Measurements from ENCODE around the gene STH. TPM values are rescaled to one million over a fixed set of nuclear protein-coding genes. Genes with fewer than 3 reads are reported as not detected.

Gene STH
- total RNA-seq, 1 experiment from 2014 or later: not detected

DNA sequence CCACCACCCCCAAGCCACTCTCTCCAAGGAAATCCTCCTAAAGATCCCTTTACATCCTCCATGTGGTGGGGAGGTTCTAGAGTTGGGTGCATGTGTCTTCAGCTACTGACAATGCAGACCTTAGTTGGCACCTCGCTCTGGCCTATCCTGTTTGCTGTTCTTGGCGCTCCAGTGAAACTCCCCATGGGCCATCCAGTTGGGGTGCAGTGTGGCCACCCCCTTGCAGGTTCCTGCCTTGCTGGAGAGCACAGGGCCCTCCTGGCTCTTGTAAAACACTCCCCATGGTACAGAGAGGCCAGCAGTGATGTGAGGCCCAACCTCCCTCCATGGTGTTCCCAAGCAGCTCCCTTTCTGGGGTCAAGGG, 22.7 kb upstream of the STH start:
- DNase-seq: no peak
- no peak overlapping the region for H3K4me3 Mint-ChIP-seq (ENCODE audit: unreplicated experiment)
- 0 out of 2 replicates have a peak, but pooled peaks cover 8% of the 10 kb centered on the region for H3K4me1 ChIP-seq
- intact Hi-C loops (cut with micrococcal nuclease; ENCODE audit: unreplicated experiment): no loop called here
- peaks cover 8% of the 10 kb centered on the region; the same call in 1 of the 2 replicates for H3K9me3 ChIP-seq
- no peak overlapping the region for H3K4me3 ChIP-seq (ENCODE audit: low read depth, low read length)
- H3K4me1 Mint-ChIP-seq (ENCODE audit: low read depth, unreplicated experiment): no peaks in the 10 kb centered on the region
- no peaks in the 10 kb centered on the region for H3K36me3 Mint-ChIP-seq (ENCODE audit: insufficient read depth, unreplicated experiment)
- H3K9me3 Mint-ChIP-seq (ENCODE audit: unreplicated experiment): no peaks in the 10 kb centered on the region
- H3K27me3 ChIP-seq (replicated peaks; ENCODE audit: control insufficient read depth, insufficient read depth, low read length): no peaks in the 10 kb centered on the region
- CTCF ChIA-PET: no interaction called here
- no peaks in the 10 kb centered on the region for H3K36me3 ChIP-seq (ENCODE audit: control insufficient read depth, insufficient read depth, low read length)
- BruUV-seq (replicated peaks): no TSS peak
- TF ChIP-seq, protein P1, sequence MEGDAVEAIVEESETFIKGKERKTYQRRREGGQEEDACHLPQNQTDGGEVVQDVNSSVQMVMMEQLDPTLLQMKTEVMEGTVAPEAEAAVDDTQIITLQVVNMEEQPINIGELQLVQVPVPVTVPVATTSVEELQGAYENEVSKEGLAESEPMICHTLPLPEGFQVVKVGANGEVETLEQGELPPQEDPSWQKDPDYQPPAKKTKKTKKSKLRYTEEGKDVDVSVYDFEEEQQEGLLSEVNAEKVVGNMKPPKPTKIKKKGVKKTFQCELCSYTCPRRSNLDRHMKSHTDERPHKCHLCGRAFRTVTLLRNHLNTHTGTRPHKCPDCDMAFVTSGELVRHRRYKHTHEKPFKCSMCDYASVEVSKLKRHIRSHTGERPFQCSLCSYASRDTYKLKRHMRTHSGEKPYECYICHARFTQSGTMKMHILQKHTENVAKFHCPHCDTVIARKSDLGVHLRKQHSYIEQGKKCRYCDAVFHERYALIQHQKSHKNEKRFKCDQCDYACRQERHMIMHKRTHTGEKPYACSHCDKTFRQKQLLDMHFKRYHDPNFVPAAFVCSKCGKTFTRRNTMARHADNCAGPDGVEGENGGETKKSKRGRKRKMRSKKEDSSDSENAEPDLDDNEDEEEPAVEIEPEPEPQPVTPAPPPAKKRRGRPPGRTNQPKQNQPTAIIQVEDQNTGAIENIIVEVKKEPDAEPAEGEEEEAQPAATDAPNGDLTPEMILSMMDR (IDR thresholded peaks at IDR 0.05; ENCODE audit: insufficient read depth in 1 of 2, low read depth in 1 of 2, low read length in 1 of 2, severe bottlenecking in 1 of 2, unreplicated experiment in 1 of 2): no peak
- H3K27ac Mint-ChIP-seq (ENCODE audit: unreplicated experiment): no peak overlapping the region
- H3K27me3 Mint-ChIP-seq (ENCODE audit: insufficient read depth, unreplicated experiment): no peaks in the 10 kb centered on the region
- POLR2A ChIA-PET: no interaction called here

DNA sequence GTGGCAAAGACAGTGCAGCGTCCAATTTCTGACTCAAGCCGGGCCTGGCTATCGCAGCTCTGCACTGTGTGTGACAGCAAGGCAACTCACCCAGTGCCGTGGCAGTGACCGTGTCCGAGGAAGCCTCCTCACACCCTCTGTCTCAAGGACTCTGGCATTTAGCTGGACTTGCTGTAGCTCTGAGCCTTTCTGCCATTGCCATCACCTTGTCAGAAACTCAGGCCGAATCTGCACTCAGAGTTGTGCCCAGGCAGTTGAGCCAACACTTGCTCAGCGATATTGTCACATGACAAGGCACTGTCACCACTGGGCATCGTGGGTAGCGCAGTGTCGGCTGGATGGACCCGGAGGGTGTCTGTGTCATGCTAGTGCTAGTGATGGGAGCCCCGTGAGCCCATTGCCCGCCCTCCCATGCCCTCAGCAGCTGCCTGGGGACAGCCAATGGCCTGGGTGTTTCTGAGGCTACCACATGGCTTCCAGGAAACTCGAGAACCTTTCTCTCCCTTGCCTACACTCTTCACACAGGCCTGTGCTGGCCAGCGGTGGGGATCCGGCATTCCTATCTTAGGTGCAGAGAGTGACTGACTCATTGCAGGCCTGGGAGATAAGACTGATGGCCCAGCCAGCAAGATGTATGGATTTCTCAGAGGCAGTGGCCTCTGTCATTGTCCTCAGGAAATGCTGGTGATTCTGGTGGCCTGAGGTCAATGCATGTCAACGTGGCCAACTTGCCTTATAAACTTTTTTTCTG, 22.1 kb upstream of the STH start:
- DNase-seq: peak; percentile 34 to 64
- no peaks in the 10 kb centered on the region for H3K36me3 Mint-ChIP-seq (ENCODE audit: insufficient read depth, unreplicated experiment)
- Histone ChIP-seq H3K4me3 (ENCODE audit: low read depth, low read length) (no peak overlapping the region), H3K27me3 (replicated peaks; ENCODE audit: control insufficient read depth, insufficient read depth, low read length) (no peaks in the 10 kb centered on the region), H3K36me3 (ENCODE audit: control insufficient read depth, insufficient read depth, low read length) (no peaks in the 10 kb centered on the region), H3K9me3 (peaks cover 8% of the 10 kb centered on the region; the same call in 1 of the 2 replicates), H3K4me1 (0 out of 2 replicates have a peak, but pooled peaks cover 8% of the 10 kb centered on the region)
- POLR2A ChIA-PET: no interaction called here
- no peak overlapping the region for H3K4me3 Mint-ChIP-seq (ENCODE audit: unreplicated experiment)
- H3K4me1 Mint-ChIP-seq (ENCODE audit: low read depth, unreplicated experiment): no peaks in the 10 kb centered on the region
- BruUV-seq (replicated peaks): no TSS peak
- intact Hi-C loops (cut with micrococcal nuclease; ENCODE audit: unreplicated experiment): no loop called here
- H3K9me3 Mint-ChIP-seq (ENCODE audit: unreplicated experiment): no peaks in the 10 kb centered on the region
- no peak overlapping the region for H3K27ac Mint-ChIP-seq (ENCODE audit: unreplicated experiment)
- no peaks in the 10 kb centered on the region for H3K27me3 Mint-ChIP-seq (ENCODE audit: insufficient read depth, unreplicated experiment)
- TF ChIP-seq, protein P1 (IDR thresholded peaks at IDR 0.05; ENCODE audit: insufficient read depth in 1 of 2, low read depth in 1 of 2, low read length in 1 of 2, severe bottlenecking in 1 of 2, unreplicated experiment in 1 of 2): no peak
- CTCF ChIA-PET: no interaction called here

DNA sequence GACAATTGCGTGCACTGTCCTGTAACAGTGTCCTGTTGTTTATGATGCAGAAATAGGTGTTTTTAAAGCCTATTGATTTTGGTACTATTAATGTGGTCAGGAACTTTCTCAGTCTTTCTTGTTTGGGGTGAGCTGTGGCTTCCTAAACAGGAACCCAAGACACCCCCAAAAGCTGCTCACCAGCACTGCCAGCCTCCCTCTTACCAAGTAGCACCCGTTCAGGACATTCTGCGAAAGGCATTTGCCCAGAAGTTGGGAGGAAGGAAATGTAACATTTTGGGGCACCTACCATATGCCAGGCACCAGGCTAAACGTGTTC, 21.6 kb upstream of the STH start:
- no TSS peak for BruUV-seq (replicated peaks)
- H3K4me1 ChIP-seq: 0 out of 2 replicates have a peak, but pooled peaks cover 8% of the 10 kb centered on the region
- no peaks in the 10 kb centered on the region for H3K36me3 ChIP-seq (ENCODE audit: control insufficient read depth, insufficient read depth, low read length)
- no peak overlapping the region for H3K4me3 ChIP-seq (ENCODE audit: low read depth, low read length)
- ChIA-PET CTCF (no interaction called here), POLR2A (no interaction called here)
- no peaks in the 10 kb centered on the region for H3K36me3 Mint-ChIP-seq (ENCODE audit: insufficient read depth, unreplicated experiment)
- no peaks in the 10 kb centered on the region for H3K27me3 Mint-ChIP-seq (ENCODE audit: insufficient read depth, unreplicated experiment)
- no peak overlapping the region for H3K27ac Mint-ChIP-seq (ENCODE audit: unreplicated experiment)
- H3K4me1 Mint-ChIP-seq (ENCODE audit: low read depth, unreplicated experiment): no peaks in the 10 kb centered on the region
- H3K9me3 ChIP-seq: peaks cover 4% of the 10 kb centered on the region; the same call in 1 of the 2 replicates
- TF ChIP-seq, protein P1 (IDR thresholded peaks at IDR 0.05; ENCODE audit: insufficient read depth in 1 of 2, low read depth in 1 of 2, low read length in 1 of 2, severe bottlenecking in 1 of 2, unreplicated experiment in 1 of 2): no peak
- H3K27me3 ChIP-seq (replicated peaks; ENCODE audit: control insufficient read depth, insufficient read depth, low read length): no peaks in the 10 kb centered on the region
- intact Hi-C loops (cut with micrococcal nuclease; ENCODE audit: unreplicated experiment): no loop called here
- no peak overlapping the region for H3K4me3 Mint-ChIP-seq (ENCODE audit: unreplicated experiment)
- no peak for DNase-seq
- H3K9me3 Mint-ChIP-seq (ENCODE audit: unreplicated experiment): no peaks in the 10 kb centered on the region

Data from Caco-2 (cell line).